Measurements from ENCODE around the gene AKAP11.

Gene AKAP11

GRCh38 chr13:42322806-42323205, 50.9 kb downstream of the AKAP11 start:
- in situ Hi-C loops (cut with MboI; ENCODE audit: low pct_unique_long_range_greater_than_20kb, low sequenced_read_pairs, unreplicated experiment) = no loop called here
- TF ChIP-seq CTCF (IDR thresholded peaks at IDR 0.05; ENCODE audit: extremely low read depth, insufficient read depth, missing control alignments) = no peak
- no peak for DNase-seq (ENCODE audit: low spot score)

- no peak for TF ChIP-seq CTCF (IDR thresholded peaks at IDR 0.05; ENCODE audit: extremely low read depth, insufficient read depth, missing control alignments)
- in situ Hi-C loops (cut with MboI; ENCODE audit: low pct_unique_long_range_greater_than_20kb, low sequenced_read_pairs, unreplicated experiment) = loop anchor here (25.0 kb wide), 2 partner anchors 163 to 263 kb away; no protein-coding TSS in a partner anchor
- DNase-seq (ENCODE audit: low spot score) = no peak
Observed at GRCh38 chr13:42324704-42325103, 52.8 kb downstream of the AKAP11 start.

GRCh38 chr13:42327725-42328124, 55.8 kb downstream of the AKAP11 start:
- in situ Hi-C loops (cut with MboI; ENCODE audit: low pct_unique_long_range_greater_than_20kb, low sequenced_read_pairs, unreplicated experiment) = loop anchor here (25.0 kb wide), 2 partner anchors 160 to 260 kb away; no protein-coding TSS in a partner anchor
- TF ChIP-seq CTCF (IDR thresholded peaks at IDR 0.05; ENCODE audit: extremely low read depth, insufficient read depth, missing control alignments) = no peak
- no peak for DNase-seq (ENCODE audit: low spot score)

GRCh38 chr13:42328672-42329071, 56.7 kb downstream of the AKAP11 start:
- no peak for TF ChIP-seq CTCF (IDR thresholded peaks at IDR 0.05; ENCODE audit: extremely low read depth, insufficient read depth, missing control alignments)
- in situ Hi-C loops (cut with MboI; ENCODE audit: low pct_unique_long_range_greater_than_20kb, low sequenced_read_pairs, unreplicated experiment) = loop anchor here (25.0 kb wide), 2 partner anchors 159 to 259 kb away; no protein-coding TSS in a partner anchor
- DNase-seq (ENCODE audit: low spot score) = no peak

GRCh38 chr13:42329239-42329638, 57.3 kb downstream of the AKAP11 start:
- TF ChIP-seq CTCF (IDR thresholded peaks at IDR 0.05; ENCODE audit: extremely low read depth, insufficient read depth, missing control alignments) = no peak
- in situ Hi-C loops (cut with MboI; ENCODE audit: low pct_unique_long_range_greater_than_20kb, low sequenced_read_pairs, unreplicated experiment) = loop anchor here (25.0 kb wide), 2 partner anchors 158 to 258 kb away; no protein-coding TSS in a partner anchor
- DNase-seq (ENCODE audit: low spot score) = no peak

GRCh38 chr13:42331009-42331408, 59.1 kb downstream of the AKAP11 start:
- in situ Hi-C loops (cut with MboI; ENCODE audit: low pct_unique_long_range_greater_than_20kb, low sequenced_read_pairs, unreplicated experiment) = loop anchor here (25.0 kb wide), 2 partner anchors 156 to 256 kb away; no protein-coding TSS in a partner anchor
- DNase-seq (ENCODE audit: low spot score) = no peak
- no peak for TF ChIP-seq CTCF (IDR thresholded peaks at IDR 0.05; ENCODE audit: extremely low read depth, insufficient read depth, missing control alignments)

Data from GM13977 (cell line).